K562 (cell line): ENCODE measurements around the gene WDR64. TPM values are rescaled to one million over a fixed set of nuclear protein-coding genes. Genes with fewer than 3 reads are reported as not detected.

ENCODE experiments used
- CBFA2T3 ChIP-seq: fragments of 450-650 bp; IDR thresholded peaks from 2 replicates; pipeline ENCODE4 v1.6.1; 2017
- CBX2 ChIP-seq: fragments of 200-600 bp; sonication (generic); IDR thresholded peaks from one replicate; pipeline ENCODE4 v1.6.1; 2012; ENCODE audit warnings: mild to moderate bottlenecking, low read length, inconsistent platforms; ENCODE audit not compliant: insufficient read depth, poor library complexity, severe bottlenecking
- DDX20 ChIP-seq: fragments of 450-650 bp; IDR thresholded peaks from 2 replicates; pipeline ENCODE4 v1.6.1; 2016; ENCODE audit warnings: missing genetic modification characterization, low read depth, mild to moderate bottlenecking, missing compliant biosample characterization, moderate library complexity
- E2F3 ChIP-seq: fragments of 250-450 bp; sonication (Bioruptor Pico); IDR thresholded peaks from 2 replicates; pipeline ENCODE4 v1.4.0; 2020; ENCODE audit warnings: mild to moderate bottlenecking
- ERF ChIP-seq: fragments of 450-650 bp; formaldehyde crosslinking; IDR thresholded peaks from 2 replicates; pipeline ENCODE4 v1.4.0; 2020; ENCODE audit warnings: mild to moderate bottlenecking, mixed read lengths
- GTF2A2 ChIP-seq: IDR thresholded peaks from 2 replicates; pipeline ENCODE4 v1.6.1; 2016; ENCODE audit warnings: mild to moderate bottlenecking, missing genetic modification characterization, missing compliant biosample characterization
- HDAC1 ChIP-seq, 2 experiments: fragments of 450-650 bp; IDR thresholded peaks; 2 replicates each; pipeline ENCODE4 v1.6.1; 2016 to 2017; ENCODE audit warnings: inconsistent platforms in 1 of 2, mild to moderate bottlenecking in 1 of 2, moderate library complexity in 1 of 2
- HDAC6 ChIP-seq: IDR thresholded peaks from 2 replicates; pipeline ENCODE4 v1.6.1; 2012; ENCODE audit warnings: low read depth, mild to moderate bottlenecking, control low read depth, inconsistent platforms, low read length, moderate library complexity
- NR3C1 ChIP-seq: sonication (generic); formaldehyde crosslinking; IDR thresholded peaks from 2 replicates; pipeline ENCODE4 v1.8.1; 2022; ENCODE audit warnings: missing genetic modification reagents
- NR4A1 ChIP-seq, 2 experiments: fragments of 250-450 bp in 1 of 2; fragments of 450-650 bp in 1 of 2; sonication (Bioruptor Pico) in 1 of 2; IDR thresholded peaks; 2 replicates each; pipeline versions ENCODE4 v1.4.0 to v1.6.1; 2016 to 2020; ENCODE audit warnings: mild to moderate bottlenecking in 2 of 2, missing compliant biosample characterization in 1 of 2, missing genetic modification characterization in 1 of 2, moderate library complexity in 1 of 2
- PHTF2 ChIP-seq: fragments of 250-450 bp; sonication (Bioruptor Pico); IDR thresholded peaks from 2 replicates; pipeline ENCODE4 v1.5.0; 2021; ENCODE audit warnings: mild to moderate bottlenecking
- POLR2B ChIP-seq: fragments of 450-650 bp; IDR thresholded peaks from 2 replicates; pipeline ENCODE4 v1.6.1; 2018; ENCODE audit warnings: low read depth; ENCODE audit not compliant: partially characterized antibody
- POLR3G ChIP-seq: IDR thresholded peaks from 2 replicates; pipeline ENCODE4 v1.6.1; 2011; ENCODE audit not compliant: insufficient read length, insufficient replicate concordance; ENCODE audit errors: extremely low read depth
- PYGO2 ChIP-seq: fragments of 450-650 bp; IDR thresholded peaks from 2 replicates; pipeline ENCODE4 v1.6.1; 2016; ENCODE audit warnings: mild to moderate bottlenecking, missing genetic modification characterization, moderate library complexity, missing compliant biosample characterization
- SETDB1 ChIP-seq: IDR thresholded peaks from one replicate; pipeline ENCODE4 v1.6.1; 2012; ENCODE audit warnings: low read length, control low read depth, inconsistent platforms
- SMARCA5 ChIP-seq: fragments of 450-650 bp; IDR thresholded peaks from 2 replicates; pipeline ENCODE4 v1.6.1; 2016
- TAL1 ChIP-seq: fragments of 450-650 bp; IDR thresholded peaks from 2 replicates; pipeline ENCODE4 v1.6.1; 2016; ENCODE audit warnings: mild to moderate bottlenecking
- ZBED1 ChIP-seq: IDR thresholded peaks from 2 replicates; pipeline ENCODE4 v1.6.1; 2014
- ZKSCAN8 ChIP-seq: fragments of 200-800 bp; sonication (Bioruptor generic); IDR thresholded peaks from 2 replicates; pipeline ENCODE4 v1.6.1; 2016; ENCODE audit warnings: missing genetic modification characterization, missing compliant biosample characterization
- polyA plus RNA-seq, 8 experiments: library from polyadenylated mRNA; depleted of rRNA in 4 of 8; stranded (reverse) in 5 of 8; unstranded in 3 of 8; fragments of >200 nt; fragmentation: Nextera tagmentation in 2 of 8; fragmentation: Illumina TruSeq in 1 of 8; extraction: Ambion mirVana in 2 of 8; extraction: Trizol in 1 of 8; gene quantifications; 2 replicates each; pipeline versions ENCODE4 v1.2.1 to v1.2.3, GENCODE V29; 2011 to 2014; ENCODE audit warnings: inconsistent platforms in 1 of 8, missing spikeins in 1 of 8
- total RNA-seq, 7 experiments: library from RNA; depleted of rRNA in 6 of 7; stranded (reverse); fragments of >200 nt in 6 of 7; fragmentation: Illumina TruSeq in 2 of 7; extraction: Trizol in 2 of 7; gene quantifications; 2 replicates each; pipeline versions ENCODE4 v1.2.1 to v1.2.3, GENCODE V29; 2011 to 2021; ENCODE audit warnings: low replicate concordance in 1 of 7
- TF ChIP-seq, protein P1 (sequence below): fragments of 250-450 bp; sonication (Bioruptor Pico); IDR thresholded peaks from 2 replicates; pipeline ENCODE4 v1.8.0; 2021; ENCODE audit warnings: mild to moderate bottlenecking, moderate library complexity
- TF ChIP-seq, protein P2 (sequence below): fragments of 250-450 bp; sonication (Bioruptor Pico); IDR thresholded peaks from 2 replicates; pipeline ENCODE4 v1.8.0; 2022; ENCODE audit warnings: moderate library complexity, mild to moderate bottlenecking, inconsistent platforms
- TF ChIP-seq, protein P3 (sequence below): fragments of 200-800 bp; sonication (Bioruptor generic); IDR thresholded peaks from 2 replicates; pipeline ENCODE4 v1.6.1; 2017; ENCODE audit warnings: missing genetic modification characterization, missing compliant biosample characterization
- TF ChIP-seq, protein P4 (sequence below): IDR thresholded peaks from 2 replicates; pipeline ENCODE4 v1.6.1; 2011; ENCODE audit warnings: borderline replicate concordance, low read depth, mild to moderate bottlenecking, moderate library complexity, low read length; ENCODE audit not compliant: insufficient read depth, poor library complexity, severe bottlenecking

WDR64 gene
- total and polyA plus RNA-seq, 9 of the 15 experiments (the other 6 are each of a cell fraction or from before 2014, with no cell fraction given): 0.06 to 0.29 (median 0.19) TPM; not detected in 5

DNA sequence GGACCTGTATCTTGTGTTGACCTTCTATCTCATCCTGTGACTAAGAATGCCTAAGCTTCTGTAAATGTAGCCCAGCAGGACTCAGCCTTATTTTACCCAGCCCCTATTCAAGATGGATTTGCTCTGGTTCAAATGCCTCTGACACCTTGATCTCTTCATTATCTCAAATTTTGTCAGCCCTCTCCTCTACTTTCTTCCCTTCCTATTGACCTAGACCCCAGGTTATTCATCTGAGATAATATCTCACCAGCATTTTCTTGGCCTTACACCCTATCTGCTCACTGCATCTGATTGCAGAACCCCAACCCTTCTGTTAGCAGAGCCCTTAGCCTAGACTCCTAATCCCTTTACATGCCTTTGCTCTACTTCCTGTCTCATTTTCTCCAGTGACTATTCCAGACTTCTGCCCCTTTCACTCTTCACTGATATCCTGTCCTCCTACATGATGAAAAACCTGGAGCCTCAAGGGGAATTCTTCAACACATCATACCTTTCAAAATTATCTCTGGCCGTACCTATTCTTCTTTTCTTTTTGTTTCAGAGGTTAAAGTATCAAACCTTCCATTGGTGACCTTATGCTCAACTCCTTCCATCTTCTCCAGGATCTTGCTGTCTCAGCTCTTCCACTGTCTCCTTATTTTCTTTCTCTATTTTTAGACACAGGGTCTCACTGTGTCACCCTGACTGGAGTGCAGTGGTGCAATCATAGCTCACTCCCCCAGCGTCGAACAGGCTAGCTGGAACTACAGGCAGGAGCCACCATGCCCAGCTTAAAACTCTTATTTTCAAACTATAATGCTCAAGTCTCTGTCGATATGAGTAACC is 44.9 kb downstream of the WDR64 start (continued):
- TF ChIP-seq, protein P1, sequence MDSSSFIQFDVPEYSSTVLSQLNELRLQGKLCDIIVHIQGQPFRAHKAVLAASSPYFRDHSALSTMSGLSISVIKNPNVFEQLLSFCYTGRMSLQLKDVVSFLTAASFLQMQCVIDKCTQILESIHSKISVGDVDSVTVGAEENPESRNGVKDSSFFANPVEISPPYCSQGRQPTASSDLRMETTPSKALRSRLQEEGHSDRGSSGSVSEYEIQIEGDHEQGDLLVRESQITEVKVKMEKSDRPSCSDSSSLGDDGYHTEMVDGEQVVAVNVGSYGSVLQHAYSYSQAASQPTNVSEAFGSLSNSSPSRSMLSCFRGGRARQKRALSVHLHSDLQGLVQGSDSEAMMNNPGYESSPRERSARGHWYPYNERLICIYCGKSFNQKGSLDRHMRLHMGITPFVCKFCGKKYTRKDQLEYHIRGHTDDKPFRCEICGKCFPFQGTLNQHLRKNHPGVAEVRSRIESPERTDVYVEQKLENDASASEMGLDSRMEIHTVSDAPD: peak; percentile 88; the same call in 1 of the 2 replicates
- 0 out of 2 replicates have a peak, but pooled peaks have one; percentile 59 for TF ChIP-seq E2F3
- TF ChIP-seq, protein P2, sequence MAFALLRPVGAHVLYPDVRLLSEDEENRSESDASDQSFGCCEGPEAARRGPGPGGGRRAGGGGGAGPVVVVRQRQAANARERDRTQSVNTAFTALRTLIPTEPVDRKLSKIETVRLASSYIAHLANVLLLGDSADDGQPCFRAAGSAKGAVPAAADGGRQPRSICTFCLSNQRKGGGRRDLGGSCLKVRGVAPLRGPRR: peak; percentile 97
- TF ChIP-seq ERF (CRISPR knock-in tag): peak; percentile 94
- TF ChIP-seq SETDB1: no peak
- TF ChIP-seq, protein P3, sequence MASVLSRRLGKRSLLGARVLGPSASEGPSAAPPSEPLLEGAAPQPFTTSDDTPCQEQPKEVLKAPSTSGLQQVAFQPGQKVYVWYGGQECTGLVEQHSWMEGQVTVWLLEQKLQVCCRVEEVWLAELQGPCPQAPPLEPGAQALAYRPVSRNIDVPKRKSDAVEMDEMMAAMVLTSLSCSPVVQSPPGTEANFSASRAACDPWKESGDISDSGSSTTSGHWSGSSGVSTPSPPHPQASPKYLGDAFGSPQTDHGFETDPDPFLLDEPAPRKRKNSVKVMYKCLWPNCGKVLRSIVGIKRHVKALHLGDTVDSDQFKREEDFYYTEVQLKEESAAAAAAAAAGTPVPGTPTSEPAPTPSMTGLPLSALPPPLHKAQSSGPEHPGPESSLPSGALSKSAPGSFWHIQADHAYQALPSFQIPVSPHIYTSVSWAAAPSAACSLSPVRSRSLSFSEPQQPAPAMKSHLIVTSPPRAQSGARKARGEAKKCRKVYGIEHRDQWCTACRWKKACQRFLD (CRISPR knock-in tag): peak; percentile 98
- TF ChIP-seq NR3C1 (CRISPR knock-in tag): no peak
- TF ChIP-seq GTF2A2 (tag): peak; percentile 90
- TF ChIP-seq SMARCA5: peak; percentile 33; the same call in 1 of the 2 replicates
- TF ChIP-seq HDAC6: no peak
- TF ChIP-seq DDX20: peak; percentile 93; the same call in 1 of the 2 replicates
- TF ChIP-seq CBFA2T3: peak; percentile 42; the same call in 1 of the 2 replicates
- peak; percentile 83; the same call in 1 of the 2 replicates for TF ChIP-seq PHTF2 (CRISPR knock-in tag)
- TF ChIP-seq ZBED1: no peak
- TF ChIP-seq HDAC1 (IDR thresholded peaks at IDR 0.05): peak; percentile 32 to 47; a peak in 3 of 4 replicates
- TF ChIP-seq CBX2: no peak
- TF ChIP-seq, protein P4, sequence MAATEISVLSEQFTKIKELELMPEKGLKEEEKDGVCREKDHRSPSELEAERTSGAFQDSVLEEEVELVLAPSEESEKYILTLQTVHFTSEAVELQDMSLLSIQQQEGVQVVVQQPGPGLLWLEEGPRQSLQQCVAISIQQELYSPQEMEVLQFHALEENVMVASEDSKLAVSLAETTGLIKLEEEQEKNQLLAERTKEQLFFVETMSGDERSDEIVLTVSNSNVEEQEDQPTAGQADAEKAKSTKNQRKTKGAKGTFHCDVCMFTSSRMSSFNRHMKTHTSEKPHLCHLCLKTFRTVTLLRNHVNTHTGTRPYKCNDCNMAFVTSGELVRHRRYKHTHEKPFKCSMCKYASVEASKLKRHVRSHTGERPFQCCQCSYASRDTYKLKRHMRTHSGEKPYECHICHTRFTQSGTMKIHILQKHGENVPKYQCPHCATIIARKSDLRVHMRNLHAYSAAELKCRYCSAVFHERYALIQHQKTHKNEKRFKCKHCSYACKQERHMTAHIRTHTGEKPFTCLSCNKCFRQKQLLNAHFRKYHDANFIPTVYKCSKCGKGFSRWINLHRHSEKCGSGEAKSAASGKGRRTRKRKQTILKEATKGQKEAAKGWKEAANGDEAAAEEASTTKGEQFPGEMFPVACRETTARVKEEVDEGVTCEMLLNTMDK: no peak
- no peak for TF ChIP-seq NR4A1 (CRISPR knock-in tag; IDR thresholded peaks at IDR 0.05)
- peak; percentile 99 for TF ChIP-seq NR4A1 (tag; IDR thresholded peaks at IDR 0.05)
- no peak for TF ChIP-seq POLR2B
- no peak for TF ChIP-seq POLR3G
- TF ChIP-seq TAL1: no peak; the same call in 1 of the 2 replicates
- TF ChIP-seq PYGO2 (tag): no peak
- TF ChIP-seq ZKSCAN8 (CRISPR knock-in tag): peak; percentile 74; the same call in 1 of the 2 replicates
